Measurements from ENCODE around the gene TMEFF2. TPM values are rescaled to one million over a fixed set of nuclear protein-coding genes. Genes with fewer than 3 reads are reported as not detected.

TMEFF2 gene
- total RNA-seq, 1 experiment from 2014 or later, result not detected

DNA sequence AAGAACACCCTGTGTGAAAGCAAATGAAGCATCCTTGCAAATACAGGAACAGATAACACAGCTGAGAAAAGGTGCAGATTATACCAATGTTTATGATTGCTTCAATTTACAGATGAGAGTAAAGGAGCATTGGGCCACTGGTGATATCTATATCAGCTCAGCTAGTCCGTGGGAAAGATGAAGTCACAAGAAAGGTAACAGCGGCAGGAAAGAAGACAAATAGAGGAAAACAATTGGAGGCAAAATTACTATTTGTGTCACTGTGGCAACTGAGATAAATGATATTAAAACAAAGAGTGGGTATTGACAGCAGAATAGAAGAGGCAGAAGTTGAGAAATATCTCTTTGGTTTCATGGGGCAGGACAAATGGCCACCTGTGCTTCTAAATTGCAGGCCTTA lies 226.6 kb downstream of the TMEFF2 start:
- DNase-seq (ENCODE audit: low spot score), result no peak

DNA sequence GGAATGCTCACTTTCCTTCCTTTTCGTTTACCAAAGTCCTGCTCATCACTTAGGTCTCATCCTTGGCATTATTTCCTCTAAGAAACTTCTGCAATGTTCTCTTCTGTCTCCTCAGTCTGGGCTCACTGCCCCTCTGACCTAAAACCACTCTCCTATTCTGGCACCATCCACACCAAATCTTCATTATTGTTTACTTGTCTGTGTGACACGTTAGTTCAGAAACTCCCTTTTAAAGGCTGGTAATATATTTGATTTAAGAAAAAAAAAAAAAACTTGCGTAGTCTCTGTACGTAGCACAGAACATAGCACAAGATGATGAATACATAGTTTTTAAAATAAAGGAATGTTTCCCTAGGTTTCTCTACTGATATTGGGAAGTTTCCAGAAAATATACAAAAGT lies 229.0 kb downstream of the TMEFF2 start:
- DNase-seq (ENCODE audit: low spot score), result no peak

DNA sequence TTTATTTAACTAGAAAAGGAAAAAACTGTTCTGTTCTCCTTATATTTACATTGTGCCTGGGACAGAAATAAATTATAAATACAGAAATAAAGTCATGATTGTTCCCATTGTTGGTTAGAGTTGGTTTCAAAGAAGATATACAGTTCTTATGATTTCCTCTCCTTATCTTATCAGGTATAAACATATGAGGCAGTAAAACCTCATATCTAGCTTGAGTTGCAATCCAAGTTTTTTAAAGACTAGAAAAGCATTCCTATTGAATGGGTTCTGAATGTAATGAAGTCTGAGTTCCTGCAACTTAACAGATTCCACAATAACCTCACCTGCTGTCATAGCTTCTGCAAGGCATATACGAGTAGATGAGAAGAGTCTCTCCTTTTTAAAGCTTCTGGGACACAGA lies 233.2 kb downstream of the TMEFF2 start:
- no peak for DNase-seq (ENCODE audit: low spot score)

DNA sequence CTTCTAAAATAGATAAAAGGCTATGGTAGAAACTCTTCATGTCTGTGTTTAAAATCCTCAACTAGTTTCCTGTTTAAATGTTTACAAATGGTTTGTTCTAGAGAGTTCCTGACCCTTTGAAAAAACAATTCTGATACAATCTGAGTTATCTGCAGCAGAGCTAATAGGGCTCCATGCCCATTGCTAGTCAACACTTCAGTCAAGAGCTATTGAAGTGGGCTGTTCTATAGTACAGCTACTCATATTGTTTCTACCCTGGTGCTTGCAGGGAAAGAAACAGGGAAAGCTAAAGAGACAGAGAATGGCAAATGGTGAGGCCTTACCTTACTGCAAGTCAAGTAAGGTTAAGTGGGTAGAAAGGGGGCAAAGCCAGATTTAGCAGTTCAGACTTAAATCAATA lies 235.5 kb downstream of the TMEFF2 start:
- no peak for DNase-seq (ENCODE audit: low spot score)

DNA sequence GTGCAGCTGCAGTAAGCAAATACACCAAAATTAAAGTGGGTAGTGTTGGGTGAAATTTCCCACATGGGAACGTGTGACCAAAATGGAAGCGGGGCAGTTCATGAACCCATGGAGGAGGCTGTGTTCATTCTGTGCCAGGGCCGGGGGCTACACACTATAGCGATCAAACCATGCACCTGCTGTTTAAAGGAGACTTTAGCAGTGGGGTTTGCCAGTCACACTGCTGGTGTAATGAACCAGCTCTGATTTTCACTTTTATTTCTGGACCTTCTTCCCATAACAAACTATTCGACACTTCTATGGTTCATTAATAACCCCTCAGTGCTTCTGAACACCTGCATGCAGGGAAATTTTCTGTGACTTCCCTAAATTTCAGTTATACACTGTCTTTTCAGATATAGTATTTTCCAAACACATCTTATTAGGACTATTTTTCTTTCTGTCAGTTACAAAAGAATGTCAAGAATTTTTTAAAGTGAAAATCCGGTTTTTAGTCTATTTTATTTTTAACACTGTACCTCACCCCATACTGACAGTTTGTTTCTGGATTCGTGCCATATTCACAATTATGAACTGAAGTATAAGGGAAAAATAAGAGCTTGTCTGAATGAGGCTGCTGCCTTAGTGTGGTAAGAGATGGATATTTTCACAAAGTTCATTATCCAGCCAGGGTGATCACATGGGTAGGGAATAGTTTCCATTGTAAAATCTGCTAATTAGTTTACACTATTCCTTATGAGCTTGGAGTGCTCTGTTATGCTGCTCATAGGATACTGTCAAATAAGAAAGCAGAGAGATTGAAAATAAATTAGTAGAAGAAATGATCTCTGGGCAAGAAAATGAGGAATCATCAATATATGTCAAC lies 236.5 kb downstream of the TMEFF2 start:
- DNase-seq (ENCODE audit: low spot score), result no peak

DNA sequence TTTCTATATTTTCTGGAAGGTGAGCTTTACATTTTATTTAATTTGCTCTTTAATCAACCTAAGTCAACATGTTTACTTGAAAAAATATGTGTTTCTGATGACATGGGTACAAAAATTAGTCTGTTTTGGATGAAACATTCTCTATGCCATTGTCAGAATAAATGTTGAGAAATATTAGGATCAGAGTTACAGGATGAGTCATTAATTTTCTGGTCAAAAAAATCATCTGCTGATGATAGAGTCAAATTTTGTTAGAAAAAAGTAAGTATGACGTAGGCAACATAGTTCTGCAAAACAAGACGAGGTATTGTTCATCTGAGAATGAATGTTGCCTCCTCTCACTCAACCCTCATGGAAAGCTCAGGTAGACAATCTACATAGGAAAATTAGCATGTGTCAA lies 240.3 kb downstream of the TMEFF2 start:
- DNase-seq (ENCODE audit: low spot score), result no peak

DNA sequence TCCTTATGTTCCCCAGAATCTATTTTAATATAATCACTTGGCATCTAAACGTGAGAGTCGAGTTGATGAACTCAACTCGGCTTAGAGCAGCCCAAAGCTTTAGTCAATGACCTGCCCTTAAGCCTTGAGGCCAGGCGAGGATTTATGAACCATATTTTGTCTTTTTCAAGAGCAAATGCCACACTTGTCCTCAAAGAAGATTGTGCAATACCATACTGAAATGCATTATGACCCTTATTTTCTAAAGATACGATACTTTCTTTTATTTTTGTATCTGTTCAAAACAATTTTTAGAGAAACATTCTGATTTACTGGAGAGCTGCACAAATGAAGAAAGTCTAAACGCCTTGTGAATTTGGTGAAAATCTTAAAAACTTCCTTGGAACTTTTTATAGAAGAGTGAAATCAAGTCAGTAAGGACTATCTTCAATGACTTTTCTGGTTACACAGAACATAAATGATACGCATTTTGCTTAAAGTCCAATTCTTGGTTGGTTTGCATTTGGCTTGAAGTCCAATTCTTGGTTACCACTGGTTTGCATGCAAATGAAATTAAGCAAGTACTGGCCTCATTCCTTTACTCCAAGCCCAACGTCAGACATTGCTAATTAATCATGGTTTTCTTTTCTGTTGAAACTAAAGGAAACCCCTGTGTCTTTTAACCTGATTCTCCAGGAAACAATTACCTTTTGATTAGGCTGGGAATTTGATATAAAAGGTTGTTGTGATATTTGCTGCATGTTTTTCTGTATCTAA lies 242.0 kb downstream of the TMEFF2 start:
- no peak for DNase-seq (ENCODE audit: low spot score)

DNA sequence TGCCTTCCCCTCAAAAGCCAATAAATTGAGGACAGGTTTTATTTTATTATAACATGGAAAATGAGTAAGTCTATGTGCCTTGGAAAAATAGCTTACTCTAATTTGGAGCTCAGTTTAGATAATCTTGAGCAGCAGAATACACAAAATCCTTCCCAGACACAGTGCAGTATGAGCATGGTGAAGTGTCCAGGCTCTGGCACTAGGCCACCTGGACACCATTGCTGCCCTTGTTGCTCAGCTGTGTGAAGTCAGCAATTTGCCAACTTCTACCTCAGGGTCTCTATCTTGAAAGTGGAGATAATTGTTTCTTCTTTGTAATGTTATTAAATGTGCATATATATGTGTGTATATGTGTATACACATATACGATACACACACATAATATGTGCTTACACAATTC lies 242.9 kb downstream of the TMEFF2 start:
- DNase-seq (ENCODE audit: low spot score), result no peak

DNA sequence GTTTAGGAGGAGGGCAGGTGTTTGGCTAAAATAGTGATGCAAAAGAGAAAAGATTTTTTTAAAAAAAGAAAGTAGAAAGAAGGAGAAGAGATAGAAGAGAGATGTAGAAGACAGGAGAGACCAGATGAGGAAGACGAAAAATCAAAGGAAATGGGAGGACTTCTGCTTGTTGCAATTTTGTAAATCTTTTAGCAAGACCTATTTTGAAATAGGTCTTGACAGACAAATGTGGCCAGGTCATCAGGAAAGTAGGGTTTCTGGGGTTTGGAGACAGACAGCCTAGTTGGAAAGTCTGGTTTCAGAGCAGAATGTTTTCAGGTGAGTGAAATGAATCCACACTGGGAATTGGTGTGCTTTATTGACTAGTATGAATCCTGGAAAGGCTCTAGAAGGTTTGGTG lies 243.4 kb downstream of the TMEFF2 start:
- no peak for DNase-seq (ENCODE audit: low spot score)

DNA sequence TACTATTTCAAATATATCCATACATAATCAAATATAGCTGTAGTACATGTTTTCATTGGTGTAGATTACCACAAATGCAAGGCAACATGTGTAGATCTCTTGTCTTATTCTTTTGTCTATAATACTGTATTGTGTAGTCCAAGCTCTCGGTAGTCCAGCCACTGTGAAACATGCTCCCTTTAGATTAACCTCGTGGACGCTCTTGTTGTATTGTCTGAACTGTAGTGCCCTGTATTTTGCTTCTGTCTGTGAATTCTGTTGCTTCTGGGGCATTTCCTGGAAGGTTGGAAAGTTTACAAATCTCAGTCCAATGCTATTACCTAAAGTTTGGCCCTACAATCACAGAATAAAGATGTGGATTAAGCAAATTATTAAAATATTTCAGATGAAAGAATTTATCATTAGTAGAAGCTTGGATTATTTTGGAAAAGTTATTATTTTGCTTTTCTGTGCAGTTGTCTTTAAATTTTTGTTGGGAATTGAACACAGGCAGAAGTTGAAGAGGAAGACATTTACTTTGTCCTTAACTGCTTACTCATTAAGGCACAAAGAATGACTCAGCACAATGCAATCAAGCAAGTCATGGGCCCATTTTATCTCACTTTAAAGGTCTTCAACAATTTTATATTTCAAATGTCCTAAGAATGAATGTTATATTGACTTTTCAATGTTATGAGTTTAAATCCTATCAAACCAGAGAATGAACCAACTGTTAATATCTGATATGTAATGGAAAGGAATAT lies 244.4 kb downstream of the TMEFF2 start:
- no peak for DNase-seq (ENCODE audit: low spot score)

DNA sequence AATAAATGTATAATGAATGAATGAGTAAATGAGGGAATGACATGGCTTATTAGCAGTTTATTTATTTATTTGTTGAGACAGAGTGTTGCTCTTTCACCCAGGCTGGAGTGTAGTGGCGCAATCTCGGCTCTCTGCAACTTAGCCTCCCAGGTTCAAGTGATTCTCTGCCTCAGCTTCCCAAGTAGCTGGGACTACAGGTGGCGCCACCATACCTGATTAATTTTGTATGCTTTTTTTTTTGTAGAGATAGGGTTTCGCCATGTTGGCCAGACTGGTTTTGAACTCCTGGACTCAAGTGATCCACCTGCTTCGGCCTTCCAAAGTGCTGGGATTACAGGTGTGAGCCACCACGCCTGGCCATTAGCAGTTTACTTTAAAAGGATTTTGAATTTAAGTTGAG lies 247.5 kb downstream of the TMEFF2 start:
- DNase-seq (ENCODE audit: low spot score), result no peak

DNA sequence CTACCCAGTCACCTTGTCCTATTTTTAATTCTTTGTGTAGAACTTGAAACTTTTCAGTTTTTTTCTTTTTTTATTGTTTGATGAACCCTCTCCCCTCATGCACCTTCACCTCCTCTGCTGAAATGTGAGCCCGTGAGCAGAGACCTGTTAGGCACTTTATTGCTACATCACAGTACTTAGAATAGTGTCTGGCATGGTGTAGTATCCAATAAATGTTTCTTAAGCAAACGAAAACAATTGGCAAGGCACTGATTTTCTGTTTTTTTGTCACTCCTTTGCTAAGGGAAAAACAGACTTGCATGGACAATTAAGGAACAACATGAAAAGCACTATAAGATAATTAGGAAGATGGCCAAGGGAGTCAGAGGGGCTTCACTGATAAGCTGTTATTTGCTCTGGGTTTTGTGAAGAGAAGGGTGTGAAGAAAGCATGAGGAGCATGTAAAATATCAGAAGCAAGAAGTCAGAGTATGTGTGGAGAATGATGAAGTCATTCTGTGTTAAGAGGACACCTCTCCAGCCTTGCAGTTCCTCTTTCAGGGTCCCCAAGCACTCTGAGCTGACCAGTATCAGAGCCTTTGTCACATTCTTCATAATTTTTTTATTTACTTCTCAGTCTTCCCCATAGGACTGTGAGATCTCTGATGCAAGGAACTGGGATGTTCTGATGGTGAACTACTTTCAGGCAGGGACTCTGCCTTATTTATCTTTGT lies 248.1 kb downstream of the TMEFF2 start:
- no peak for DNase-seq (ENCODE audit: low spot score)

DNA sequence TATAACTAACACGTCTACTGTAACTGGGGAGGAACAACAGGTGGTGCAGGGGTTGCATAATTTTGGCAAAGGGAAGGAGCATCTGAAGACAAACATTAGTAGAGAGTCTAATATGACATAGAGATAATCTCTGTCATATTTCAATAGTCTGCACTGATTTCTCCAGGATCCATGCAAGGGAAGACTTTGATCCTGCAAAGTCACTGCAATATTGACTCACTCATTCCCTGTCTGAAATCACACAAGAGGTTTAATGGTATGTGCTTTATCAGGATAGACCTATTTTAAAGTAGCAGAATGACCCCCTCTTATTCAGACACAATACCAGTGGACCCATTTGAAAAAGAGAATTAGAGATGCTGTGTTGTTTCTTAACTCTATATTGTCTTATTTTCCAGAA lies 249.1 kb downstream of the TMEFF2 start:
- DNase-seq (ENCODE audit: low spot score), result no peak

DNA sequence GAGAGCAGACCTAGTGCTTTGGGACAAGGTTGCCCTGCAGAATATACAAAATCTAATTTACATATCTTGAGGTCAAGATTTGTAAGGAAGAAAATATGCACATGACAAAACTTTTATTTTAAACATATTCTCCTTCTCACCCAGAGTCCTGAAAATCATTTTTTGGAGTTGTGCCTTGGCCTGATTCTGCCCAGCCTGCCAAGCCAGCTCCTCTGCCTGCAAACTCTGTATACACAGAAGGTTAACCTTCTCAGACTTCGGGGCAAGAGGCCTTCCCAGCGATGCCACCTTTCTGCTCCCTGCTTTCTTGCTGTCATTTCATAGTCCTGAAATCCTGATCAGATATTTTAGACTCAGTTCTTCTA lies 252.0 kb downstream of the TMEFF2 start:
- DNase-seq (ENCODE audit: low spot score), result no peak

DNA sequence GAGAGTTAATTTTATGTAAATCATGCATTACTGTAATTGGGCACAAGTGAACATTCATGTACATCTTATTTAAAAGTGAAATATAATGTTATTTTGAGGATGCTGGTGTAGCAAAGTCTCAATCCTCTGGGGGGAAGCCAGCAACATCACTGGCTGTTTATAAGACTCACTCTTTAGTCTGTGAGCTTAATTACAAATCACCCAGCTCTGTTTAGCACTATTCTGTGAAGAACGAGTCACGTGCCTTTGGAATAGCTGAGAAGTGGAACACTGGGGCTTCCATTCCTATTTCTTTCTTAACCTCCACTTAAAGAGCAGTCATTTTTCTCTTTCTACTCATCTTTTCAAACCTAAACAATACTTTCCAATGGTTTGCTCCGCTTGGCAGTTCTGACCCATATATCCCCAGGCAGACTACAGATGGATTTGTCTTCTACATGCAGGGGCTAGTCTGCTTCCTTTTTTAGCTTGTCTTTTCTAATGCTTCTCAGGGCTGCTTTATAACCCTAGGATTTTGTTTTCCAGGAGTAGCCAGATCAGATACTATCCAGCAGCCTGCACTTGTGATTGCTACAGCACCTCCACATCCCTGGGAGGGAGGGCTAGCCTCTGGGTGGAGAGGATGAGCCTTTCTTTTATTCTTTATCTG lies 252.5 kb downstream of the TMEFF2 start:
- no peak for DNase-seq (ENCODE audit: low spot score)

DNA sequence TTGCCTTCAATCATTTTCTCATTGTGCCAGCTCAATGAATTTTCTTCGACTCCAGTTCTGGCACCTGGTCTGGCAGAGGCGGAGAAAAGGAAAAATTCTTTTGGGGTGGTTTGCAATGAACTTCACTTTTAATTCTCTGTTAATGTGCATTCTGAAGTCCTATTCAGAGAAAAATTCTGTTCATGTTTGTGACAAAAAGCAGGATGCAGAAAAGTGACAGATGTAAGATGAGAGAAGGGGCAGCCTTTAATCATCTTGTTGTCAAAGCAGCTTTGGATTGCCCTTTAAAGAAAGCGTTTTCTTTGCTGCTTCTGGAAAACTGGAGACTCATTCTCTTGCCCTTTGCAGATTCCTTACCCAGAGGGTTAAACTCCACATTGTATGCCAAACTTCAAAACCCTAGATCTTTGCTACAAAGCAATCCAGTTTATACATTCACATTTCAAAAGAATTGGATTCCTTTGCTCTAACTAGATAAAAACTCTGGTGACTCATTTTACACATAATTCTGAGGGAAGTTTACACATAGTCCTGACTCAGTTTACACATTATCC lies 253.3 kb downstream of the TMEFF2 start:
- DNase-seq (ENCODE audit: low spot score), result no peak

DNA sequence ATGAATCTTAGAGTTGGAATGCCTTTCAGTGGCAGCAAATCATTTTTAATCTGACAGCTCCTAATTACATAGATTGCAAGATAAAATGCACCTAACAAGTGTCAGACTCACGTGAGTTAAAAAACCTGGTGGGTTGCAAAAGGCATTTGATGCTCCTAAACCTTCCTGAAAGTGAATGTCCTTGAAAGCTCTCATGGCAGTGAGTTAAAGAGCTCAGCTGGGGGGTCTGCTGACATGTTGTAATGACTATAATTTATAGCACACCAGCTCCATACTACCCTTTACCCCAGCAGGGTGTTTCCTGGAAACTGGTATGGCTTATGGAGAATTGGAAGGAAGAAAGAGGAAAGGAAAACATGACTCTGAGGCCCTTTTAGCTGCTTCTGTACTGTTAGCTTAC lies 256.0 kb downstream of the TMEFF2 start:
- no peak for DNase-seq (ENCODE audit: low spot score)

DNA sequence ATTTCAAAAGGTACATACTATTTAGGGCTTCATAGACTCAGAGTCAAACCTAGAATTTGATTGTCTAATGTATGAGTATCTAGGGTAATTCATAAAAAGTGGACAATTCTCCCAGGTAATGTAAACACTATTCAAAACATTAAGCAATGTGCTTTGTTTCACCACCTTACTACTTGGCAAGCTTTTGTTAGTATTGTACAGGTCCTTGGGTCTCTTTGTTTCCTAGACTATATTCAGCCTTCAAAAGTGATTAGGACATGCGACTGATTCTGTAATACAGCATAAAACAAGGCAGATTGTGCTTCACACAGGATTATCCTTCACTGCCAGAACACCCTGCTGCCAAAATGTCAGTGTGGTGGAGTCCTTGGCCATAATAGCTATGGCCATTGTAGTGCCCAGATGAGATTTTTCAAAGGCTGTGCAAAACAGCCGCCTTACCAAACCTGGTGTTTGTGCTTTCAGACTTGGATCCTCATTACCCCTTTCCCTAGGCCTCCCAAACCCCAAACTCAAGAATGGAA lies 257.8 kb downstream of the TMEFF2 start:
- DNase-seq (ENCODE audit: low spot score), result no peak

DNA sequence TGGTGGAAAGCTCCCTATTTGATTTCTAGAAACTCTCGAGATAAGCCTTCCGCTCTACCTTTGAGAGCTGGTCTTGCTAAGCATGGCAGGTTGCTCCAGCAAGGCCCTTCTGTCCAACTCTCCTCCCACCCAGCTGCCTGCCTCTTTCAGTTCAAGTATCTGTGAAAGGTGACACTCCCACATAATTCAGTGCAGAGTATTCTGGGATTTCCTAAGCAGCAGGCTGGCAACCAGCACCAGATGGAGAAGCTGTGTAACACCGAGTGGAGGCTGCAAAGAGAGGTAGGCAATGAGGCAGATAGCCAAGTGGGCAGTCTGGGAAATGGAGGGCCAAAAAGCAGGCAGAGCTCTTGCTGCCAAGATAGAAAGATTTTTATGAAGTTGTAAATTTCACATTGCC lies 259.5 kb downstream of the TMEFF2 start:
- no peak for DNase-seq (ENCODE audit: low spot score)

DNA sequence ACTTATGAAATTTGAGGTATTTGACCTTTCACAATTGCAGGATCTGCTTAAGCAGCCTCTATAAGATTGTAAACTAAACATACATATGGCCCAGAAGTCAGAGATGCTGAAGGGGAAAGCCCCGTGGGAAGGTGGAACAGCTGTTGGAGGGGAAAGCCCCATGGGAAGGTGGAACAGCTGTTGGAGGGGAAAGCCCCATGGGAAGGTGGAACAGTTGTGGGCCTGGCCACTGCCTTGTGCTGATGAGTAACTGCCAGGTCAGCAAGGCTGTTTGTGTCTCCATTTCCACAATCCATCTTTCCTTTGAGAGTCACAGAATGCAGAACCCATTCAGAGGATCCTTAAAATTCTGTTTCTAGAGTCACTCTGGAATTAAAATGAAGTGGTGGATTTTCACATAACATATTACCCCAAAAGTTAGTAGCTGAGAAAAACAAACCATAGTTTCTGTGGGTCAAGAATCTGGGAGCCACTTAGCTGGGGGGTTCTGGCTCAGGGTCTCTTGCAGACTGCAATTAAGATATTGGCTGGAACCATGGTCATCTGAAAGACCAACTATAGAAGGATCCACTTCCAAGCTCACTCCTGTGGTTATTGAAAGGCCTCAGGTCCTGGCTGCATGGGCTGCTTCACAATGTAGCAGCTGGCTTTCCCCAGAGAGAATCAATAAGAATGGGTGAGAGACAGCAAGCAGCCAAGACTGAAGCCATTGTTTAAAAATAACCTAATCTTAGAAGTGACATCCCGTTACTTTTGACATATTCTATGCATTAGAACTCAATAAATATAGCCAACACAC lies 261.2 kb downstream of the TMEFF2 start:
- no peak for DNase-seq (ENCODE audit: low spot score)
